GM23338 (cell line): ENCODE data around the gene UNKL.

Source experiments
- CTCF ChIP-seq, 2 experiments: fragments of 200-600 bp in 1 of 2; sonication (generic) in 1 of 2; conservative IDR thresholded peaks; 2 replicates each; pipeline versions ENCODE4 v1.5.1 to v1.6.1; 2016 to 2017; ENCODE audit warnings: antibody characterized with exemption in 2 of 2, low read depth in 2 of 2, mild to moderate bottlenecking in 2 of 2, moderate library complexity in 1 of 2
- EZH2 ChIP-seq: fragments of 200-600 bp; sonication (generic); IDR thresholded peaks from one replicate; pipeline ENCODE4 v1.8.0; 2017; ENCODE audit warnings: antibody characterized with exemption, mild to moderate bottlenecking, low read depth; ENCODE audit not compliant: unreplicated experiment
- POLR2AphosphoS5 ChIP-seq: IDR thresholded peaks from 2 replicates; pipeline ENCODE4 v1.6.1; 2016; ENCODE audit warnings: antibody characterized with exemption, low read depth
- TF ChIP-seq, protein P1 (sequence below): IDR thresholded peaks from one replicate; pipeline ENCODE4 v1.6.1; 2018; ENCODE audit warnings: antibody characterized with exemption; ENCODE audit not compliant: unreplicated experiment

DNA sequence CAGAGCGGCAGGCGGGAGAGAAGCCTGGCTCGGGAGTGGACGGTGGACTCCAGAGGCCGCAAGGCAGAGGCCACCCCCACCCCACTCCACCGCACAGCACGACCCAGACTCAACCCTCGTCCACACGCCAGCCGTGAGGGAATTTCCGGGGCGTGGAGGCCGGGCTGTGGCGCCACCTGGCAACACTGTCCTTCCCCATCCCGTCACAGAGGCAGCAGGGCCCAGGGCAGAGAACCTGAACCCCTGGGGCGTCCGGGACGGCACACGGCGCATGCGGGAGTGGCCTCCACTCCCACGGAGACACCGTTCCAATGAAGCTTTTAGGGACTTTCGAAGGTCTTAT lies 39.2 kb downstream of the UNKL start:
- TF ChIP-seq, protein P1, sequence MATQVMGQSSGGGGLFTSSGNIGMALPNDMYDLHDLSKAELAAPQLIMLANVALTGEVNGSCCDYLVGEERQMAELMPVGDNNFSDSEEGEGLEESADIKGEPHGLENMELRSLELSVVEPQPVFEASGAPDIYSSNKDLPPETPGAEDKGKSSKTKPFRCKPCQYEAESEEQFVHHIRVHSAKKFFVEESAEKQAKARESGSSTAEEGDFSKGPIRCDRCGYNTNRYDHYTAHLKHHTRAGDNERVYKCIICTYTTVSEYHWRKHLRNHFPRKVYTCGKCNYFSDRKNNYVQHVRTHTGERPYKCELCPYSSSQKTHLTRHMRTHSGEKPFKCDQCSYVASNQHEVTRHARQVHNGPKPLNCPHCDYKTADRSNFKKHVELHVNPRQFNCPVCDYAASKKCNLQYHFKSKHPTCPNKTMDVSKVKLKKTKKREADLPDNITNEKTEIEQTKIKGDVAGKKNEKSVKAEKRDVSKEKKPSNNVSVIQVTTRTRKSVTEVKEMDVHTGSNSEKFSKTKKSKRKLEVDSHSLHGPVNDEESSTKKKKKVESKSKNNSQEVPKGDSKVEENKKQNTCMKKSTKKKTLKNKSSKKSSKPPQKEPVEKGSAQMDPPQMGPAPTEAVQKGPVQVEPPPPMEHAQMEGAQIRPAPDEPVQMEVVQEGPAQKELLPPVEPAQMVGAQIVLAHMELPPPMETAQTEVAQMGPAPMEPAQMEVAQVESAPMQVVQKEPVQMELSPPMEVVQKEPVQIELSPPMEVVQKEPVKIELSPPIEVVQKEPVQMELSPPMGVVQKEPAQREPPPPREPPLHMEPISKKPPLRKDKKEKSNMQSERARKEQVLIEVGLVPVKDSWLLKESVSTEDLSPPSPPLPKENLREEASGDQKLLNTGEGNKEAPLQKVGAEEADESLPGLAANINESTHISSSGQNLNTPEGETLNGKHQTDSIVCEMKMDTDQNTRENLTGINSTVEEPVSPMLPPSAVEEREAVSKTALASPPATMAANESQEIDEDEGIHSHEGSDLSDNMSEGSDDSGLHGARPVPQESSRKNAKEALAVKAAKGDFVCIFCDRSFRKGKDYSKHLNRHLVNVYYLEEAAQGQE, result no peak
- TF ChIP-seq CTCF (conservative IDR thresholded peaks at IDR 0.05; ENCODE audit: low read depth in 2 of 2), result no peak
- no peak for TF ChIP-seq EZH2
- no peak for TF ChIP-seq POLR2AphosphoS5
